GM10847 (cell line): Measurements from ENCODE around the gene FMO2.

Source experiments
- POLR2A ChIP-seq: IDR thresholded peaks from 2 replicates; pipeline ENCODE4 v1.6.1; 2011; ENCODE audit not compliant: insufficient read length; ENCODE audit errors: extremely low read depth

The FMO2 gene

DNA sequence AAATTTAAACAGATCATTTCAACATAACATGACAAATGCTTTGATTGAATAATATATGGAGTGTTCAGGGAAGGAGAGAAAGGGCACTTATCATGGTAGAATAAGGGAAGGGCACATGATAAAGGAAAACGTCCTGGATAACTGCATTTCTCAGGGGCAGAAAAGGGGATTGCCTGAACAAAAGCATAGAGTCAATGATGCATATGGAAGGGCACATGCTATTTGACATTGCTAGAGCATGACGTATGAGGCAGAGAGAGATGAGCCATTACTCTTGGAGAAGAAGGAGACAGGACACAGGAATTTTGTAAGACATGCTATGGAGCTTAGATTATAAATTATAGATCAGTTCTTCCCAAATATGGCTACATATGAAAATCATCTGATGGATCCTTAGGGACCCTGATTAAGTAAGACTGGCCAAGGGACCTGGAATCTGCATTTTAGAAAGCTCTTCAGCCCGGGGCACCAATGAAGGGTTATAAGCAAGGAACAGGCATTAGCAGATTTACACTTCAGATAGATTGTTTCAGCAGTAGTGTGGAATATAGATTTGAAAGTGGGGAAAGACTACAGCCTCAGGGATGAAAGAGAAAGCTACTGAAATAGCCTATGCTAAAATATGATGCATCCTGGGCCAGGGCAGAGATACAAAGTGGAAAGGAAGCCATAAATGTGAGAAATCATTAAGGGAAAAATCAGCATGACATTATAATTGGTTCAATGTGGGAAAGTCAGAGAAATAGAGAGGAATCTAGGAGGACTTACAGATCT is 21.3 kb downstream of the FMO2 start:
- TF ChIP-seq POLR2A = no peak

DNA sequence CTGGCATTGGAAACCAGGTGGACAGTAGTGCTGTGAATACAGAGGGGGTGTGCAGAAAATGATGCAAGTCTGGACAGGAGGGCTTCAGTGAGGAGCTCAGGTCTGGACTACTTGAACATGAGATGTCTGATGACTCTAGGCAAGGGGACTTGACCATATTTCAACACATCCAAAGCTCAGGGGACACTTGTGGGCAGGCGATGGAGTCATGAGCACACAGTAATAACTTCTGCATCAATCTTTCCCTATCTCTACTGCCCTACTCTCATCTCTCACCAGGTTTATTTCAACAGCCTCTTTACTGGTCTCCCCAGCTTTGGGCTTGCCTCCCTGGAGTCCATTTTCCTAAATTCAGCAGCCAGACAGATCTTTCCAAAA is 21.9 kb downstream of the FMO2 start:
- no peak for TF ChIP-seq POLR2A

GRCh38 chr1:171207377-171207776 is 22.3 kb downstream of the FMO2 start:
- TF ChIP-seq POLR2A = no peak

DNA sequence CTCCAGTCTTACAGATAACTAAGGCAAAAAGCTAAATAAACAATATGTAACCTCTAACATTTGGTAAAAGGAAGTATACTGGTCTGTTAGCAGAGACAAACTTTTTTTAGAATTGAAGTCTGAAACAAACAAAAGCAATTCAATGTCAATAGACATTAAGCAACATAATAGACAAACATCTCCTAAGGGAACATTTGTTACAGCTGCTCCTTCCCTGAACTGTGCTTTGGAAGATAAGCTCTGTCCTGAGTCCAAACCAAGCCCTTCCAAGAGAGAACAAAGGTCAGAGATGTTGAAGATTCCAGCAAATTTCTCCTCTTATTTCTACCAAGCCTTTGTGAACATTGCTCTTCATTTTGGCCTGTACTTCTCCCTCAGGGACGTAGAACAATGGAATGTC is 25.3 kb downstream of the FMO2 start:
- no peak for TF ChIP-seq POLR2A

DNA sequence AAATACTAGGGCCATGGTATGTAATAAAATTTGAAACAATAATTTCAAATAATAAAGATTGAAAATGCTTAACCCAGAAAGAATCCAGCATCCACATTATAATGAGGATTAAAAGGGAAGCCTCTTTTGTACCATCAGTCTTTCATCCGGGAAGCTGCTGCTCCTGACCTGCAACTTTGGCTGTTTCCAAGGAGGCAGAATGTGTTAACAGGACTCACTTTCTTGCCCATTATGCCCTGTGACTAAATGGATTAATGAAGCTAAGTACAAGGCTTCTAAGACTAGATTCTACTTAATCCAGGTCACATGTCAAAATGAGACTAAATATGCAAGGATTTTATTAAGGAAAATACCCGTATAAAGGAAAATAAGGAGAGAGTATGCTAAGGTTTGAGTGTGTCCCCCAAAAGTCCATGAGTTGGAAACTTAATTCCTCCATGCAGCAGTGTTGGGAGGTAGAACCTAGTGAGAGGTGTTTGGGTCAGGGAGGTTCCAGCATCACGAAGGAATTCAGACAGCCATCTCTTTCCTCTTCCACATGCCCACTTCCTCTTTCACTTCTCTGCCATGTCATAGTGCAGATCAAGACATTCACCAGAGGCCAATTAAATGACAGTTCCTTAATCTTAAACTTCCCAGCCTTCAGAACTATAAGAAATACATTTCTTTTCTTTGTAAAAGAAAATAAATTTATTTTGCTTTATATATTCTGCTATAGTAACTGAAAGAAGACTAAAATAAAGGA is 27.7 kb downstream of the FMO2 start:
- TF ChIP-seq POLR2A = no peak

DNA sequence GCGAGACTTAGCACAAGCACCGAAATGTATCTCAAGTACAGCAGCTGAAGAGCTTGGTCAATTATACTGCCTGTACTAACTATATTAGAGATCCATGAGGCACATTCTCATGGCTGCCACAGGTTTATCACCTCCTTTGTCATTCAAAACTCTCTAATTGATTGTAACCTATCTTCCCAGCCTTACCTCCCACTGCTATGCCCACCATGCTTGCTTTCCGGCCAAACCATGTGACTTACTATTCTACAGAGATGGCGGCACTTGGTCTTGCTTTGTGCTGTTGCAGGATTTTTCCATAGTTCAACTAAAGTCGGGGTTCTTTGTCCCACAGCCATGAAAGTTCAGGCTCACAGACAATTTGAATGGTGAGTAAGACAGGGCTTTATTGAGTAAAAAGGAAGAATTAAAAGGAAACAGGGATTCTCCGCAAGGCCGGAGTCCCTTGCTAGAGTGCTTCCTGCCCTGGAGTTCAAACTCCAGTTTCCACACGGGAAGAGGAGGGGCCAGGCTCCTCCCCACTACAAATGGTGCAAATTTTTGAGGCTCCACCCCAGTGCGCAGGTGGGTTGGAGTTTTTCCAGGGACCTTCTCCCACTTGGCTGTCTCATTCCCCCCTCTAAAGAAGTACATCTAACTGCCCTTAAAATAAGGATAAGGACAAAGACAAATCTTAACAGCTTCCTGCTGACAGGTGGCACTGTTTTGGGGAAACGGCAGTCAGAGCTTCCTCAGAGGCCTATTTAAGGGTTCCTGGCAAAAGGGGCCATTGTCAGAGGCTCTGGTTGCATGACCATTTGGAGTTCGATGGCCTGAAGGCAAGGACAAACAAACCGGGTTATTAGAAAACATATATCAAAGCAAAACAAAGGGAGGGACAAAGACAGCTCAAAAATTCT is 28.7 kb downstream of the FMO2 start:
- no peak for TF ChIP-seq POLR2A

GRCh38 chr1:171217658-171218443 is 32.8 kb downstream of the FMO2 start:
- no peak for TF ChIP-seq POLR2A

DNA sequence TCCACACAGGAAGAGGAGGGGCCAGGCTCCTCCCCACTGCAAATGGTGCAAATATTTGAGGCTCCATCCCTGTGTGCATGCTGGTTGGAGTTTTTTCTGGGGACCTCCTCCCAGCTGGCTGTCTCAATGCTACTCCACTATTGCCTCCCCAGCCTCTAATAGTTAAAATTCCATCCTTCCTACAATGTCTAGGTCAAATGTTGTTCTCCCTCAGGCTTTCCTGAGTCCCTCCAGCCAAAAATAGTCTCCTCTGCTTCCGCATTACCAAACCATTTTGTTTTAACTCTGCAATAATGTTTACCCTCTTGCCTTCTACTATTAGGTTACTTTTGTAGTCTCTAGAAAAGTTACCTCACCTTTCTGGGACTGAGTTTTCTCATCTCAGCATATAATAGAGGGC is 33.6 kb downstream of the FMO2 start:
- TF ChIP-seq POLR2A = no peak

DNA sequence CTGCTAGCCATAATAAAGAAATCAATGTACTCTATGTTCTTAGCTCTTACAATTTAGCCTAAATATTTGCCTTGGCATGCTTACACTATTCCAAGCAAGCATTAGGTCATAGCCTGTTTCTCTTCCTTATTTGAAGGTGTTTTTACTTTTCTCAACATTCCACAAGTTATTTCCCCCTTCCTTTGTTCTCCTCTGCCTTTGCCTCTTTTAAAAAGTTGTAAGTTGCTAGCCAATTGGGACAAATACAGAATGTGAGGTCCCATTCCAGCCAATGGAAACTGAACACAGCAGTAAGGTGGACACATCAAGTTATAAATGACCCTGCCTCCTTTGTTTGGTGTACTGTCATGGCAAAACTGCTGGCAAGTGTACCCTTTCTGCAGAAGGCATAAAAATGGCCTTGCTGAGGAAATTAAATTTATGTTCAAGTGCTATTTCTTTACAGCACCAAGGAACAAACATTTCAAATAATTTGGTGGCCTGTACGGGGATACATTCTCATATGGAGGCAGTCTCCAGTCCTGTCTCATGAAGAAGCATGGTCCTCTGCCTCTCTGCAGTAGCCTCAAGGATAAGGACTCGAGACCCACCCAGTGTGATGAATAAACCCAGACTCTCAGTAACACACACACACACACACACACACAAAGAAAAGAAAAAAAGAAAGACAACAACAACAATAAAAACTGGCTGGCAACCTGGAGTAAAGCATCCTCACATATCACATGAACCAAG is 34.4 kb downstream of the FMO2 start:
- TF ChIP-seq POLR2A = no peak

GRCh38 chr1:171220081-171220420 is 35.0 kb downstream of the FMO2 start:
- TF ChIP-seq POLR2A = no peak

DNA sequence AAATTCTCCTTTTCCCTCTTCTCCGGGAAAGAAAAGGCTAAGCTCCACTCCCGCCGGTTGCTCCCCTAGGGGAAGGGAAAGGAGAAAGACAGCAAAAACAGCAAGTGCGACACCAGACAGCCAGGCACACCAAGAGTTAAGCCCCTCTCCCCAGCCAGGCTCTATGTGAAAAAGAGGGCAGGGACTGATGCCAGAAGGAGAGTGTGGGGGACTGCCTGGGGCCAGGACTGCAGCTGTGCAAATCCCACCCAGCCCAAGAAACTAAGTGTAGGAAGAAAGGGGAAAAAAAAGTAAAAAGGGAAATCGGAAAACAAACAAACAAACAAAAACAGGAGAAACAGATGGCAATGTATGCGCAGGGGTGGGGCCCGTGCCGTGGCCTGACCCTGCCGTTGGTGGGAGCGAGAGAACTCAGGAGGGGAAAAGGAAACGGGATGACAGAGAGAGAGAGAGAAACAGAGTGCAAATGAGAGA is 35.5 kb downstream of the FMO2 start:
- no peak for TF ChIP-seq POLR2A

DNA sequence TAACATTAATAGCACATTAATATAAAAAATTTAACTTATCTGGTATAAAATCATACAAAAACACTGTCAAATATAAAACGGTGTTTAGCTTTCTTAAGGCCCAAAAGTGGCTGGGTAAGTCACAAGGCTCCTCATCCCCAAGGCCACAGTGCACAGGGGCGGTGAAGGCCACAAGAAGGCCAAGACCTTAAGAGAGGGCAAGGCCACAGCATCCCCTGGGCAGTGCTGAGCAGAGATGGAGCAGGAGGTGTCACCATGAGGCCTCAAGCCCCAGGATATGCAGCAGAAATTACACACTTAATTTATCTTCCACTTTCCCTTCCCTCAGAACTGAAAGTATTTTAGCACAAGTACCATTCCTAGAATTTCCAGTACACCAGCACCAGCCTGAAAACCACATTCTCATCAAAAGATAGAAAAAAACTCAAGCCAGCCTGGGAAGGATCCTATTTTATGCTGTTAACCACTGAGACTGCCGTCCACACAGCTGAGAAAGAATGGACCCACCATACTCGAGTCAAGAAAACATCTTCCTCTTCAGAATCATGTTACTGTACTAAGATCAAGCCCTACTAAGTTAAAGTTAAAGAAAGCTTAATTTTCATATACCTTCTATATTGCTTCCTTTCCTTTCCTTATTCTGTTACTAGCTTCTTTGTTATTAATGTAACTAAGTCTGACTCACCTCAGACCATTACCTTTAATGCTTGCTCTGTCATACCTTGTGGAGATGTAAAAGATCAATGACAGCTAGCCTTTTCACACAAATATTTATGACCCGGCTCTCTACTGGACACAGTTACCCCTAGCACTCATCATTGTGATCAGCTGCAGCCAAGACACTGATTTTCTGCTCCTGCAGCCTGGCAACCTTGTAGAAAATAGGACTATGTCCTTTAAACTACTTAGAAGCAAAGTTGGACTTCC is 36.8 kb downstream of the FMO2 start:
- no peak for TF ChIP-seq POLR2A

- no peak for TF ChIP-seq POLR2A
These were observed 37.8 kb downstream of the FMO2 start for GRCh38 chr1:171222936-171223335.
